CD14-positive monocyte (primary cell): ENCODE results near the gene MAD2L1. TPM values are rescaled to one million over a fixed set of nuclear protein-coding genes. Genes with fewer than 3 reads are reported as not detected.

Experiments used
- DNase-seq, 3 donors: peaks; one replicate each; pipeline ENCODE4 v3.0.0-alpha.2; 2011 to 2022
- H2AFZ ChIP-seq: 2 replicates; pipeline ENCODE4 v1.6.0; 2012; ENCODE audit warnings: mild to moderate bottlenecking, low read depth, low read length, inconsistent platforms; ENCODE audit not compliant: insufficient read depth, poor library complexity, severe bottlenecking
- H3K27ac ChIP-seq, 2 donors: 1 replicate in 1 of 2; 2 replicates in 1 of 2; pipeline ENCODE4 v1.5.1; 2012 to 2013; ENCODE audit warnings: low read length in 2 of 2, control low read depth in 1 of 2, inconsistent platforms in 1 of 2, low read depth in 1 of 2, mild to moderate bottlenecking in 1 of 2
- H3K27me3 ChIP-seq, 2 donors: one replicate each; pipeline versions ENCODE4 v1.6.0 to v1.6.1; 2011 to 2013; ENCODE audit warnings: low read length in 2 of 2; ENCODE audit not compliant: control insufficient read depth in 2 of 2, insufficient read depth in 2 of 2
- H3K36me3 ChIP-seq, 2 donors: replicated peaks in 1 of 2; 1 replicate in 1 of 2; 2 replicates in 1 of 2; pipeline versions ENCODE4 v1.5.1 to v1.6.1; 2012 to 2013; ENCODE audit warnings: low read length in 2 of 2, control low read depth in 1 of 2, inconsistent platforms in 1 of 2, mild to moderate bottlenecking in 1 of 2; ENCODE audit not compliant: insufficient read depth in 2 of 2, control insufficient read depth in 1 of 2
- H3K4me1 ChIP-seq, 2 donors: 1 replicate in 1 of 2; 2 replicates in 1 of 2; pipeline versions ENCODE4 v1.5.1 to v1.6.1; 2012 to 2013; ENCODE audit warnings: low read length in 2 of 2, control low read depth in 1 of 2, inconsistent platforms in 1 of 2, mild to moderate bottlenecking in 1 of 2, moderate library complexity in 1 of 2; ENCODE audit not compliant: insufficient read depth in 2 of 2, control insufficient read depth in 1 of 2
- H3K4me2 ChIP-seq: replicated peaks from 2 replicates; pipeline ENCODE3; 2012; ENCODE audit warnings: low read length, moderate library complexity, mild to moderate bottlenecking; ENCODE audit not compliant: poor library complexity, severe bottlenecking; ENCODE audit errors: extremely low read depth
- H3K4me3 ChIP-seq, 3 experiments: fragments of 200-600 bp in 1 of 3; sonication (generic) in 1 of 3; replicated peaks in 1 of 3; 1 replicate in 2 of 3; 2 replicates in 1 of 3; pipeline ENCODE4 v1.5.1; 2011 to 2013; ENCODE audit warnings: low read length in 3 of 3, mild to moderate bottlenecking in 3 of 3, control low read depth in 2 of 3, low read depth in 2 of 3, inconsistent platforms in 1 of 3, moderate library complexity in 1 of 3
- H3K79me2 ChIP-seq: 2 replicates; pipeline ENCODE4 v1.6.0; 2012; ENCODE audit warnings: mild to moderate bottlenecking, control low read depth, inconsistent platforms, low read length, moderate library complexity; ENCODE audit not compliant: insufficient read depth
- H3K9ac ChIP-seq: 2 replicates; pipeline ENCODE4 v1.6.0; 2017; ENCODE audit warnings: low read length, mild to moderate bottlenecking; ENCODE audit not compliant: insufficient read depth, poor library complexity, severe bottlenecking
- H3K9me3 ChIP-seq, 2 donors: replicated peaks in 1 of 2; 1 replicate in 1 of 2; 2 replicates in 1 of 2; pipeline versions ENCODE4 v1.5.1 to v1.6.1; 2012 to 2013; ENCODE audit warnings: low read length in 2 of 2, control low read depth in 1 of 2; ENCODE audit not compliant: control insufficient read depth in 1 of 2, insufficient read depth in 1 of 2
- H4K20me1 ChIP-seq: 2 replicates; pipeline ENCODE4 v1.6.0; 2012; ENCODE audit warnings: mild to moderate bottlenecking, low read length, control low read depth, moderate library complexity; ENCODE audit not compliant: insufficient read depth
- H3K27ac Mint-ChIP-seq, 7 donors: one replicate each; pipeline ENCODE4 v1.8.0; 2020; ENCODE audit warnings: mild to moderate bottlenecking in 7 of 7, mixed read lengths in 7 of 7, moderate library complexity in 6 of 7, inconsistent platforms in 2 of 7
- H3K27me3 Mint-ChIP-seq, 3 donors: one replicate each; pipeline ENCODE4 v1.8.0; 2021 to 2022; ENCODE audit warnings: low read depth in 3 of 3, mild to moderate bottlenecking in 3 of 3, mixed read lengths in 3 of 3, moderate library complexity in 3 of 3, inconsistent platforms in 1 of 3
- H3K36me3 Mint-ChIP-seq, 2 donors: one replicate each; pipeline ENCODE4 v1.8.0; 2020; ENCODE audit warnings: mixed read lengths in 2 of 2, inconsistent platforms in 1 of 2, mild to moderate bottlenecking in 1 of 2
- H3K4me1 Mint-ChIP-seq: one replicate; pipeline ENCODE4 v1.8.0; 2020; ENCODE audit warnings: mild to moderate bottlenecking, mixed read lengths
- H3K4me3 Mint-ChIP-seq, 2 donors: one replicate each; pipeline ENCODE4 v1.8.0; 2020; ENCODE audit warnings: mild to moderate bottlenecking in 2 of 2, mixed read lengths in 2 of 2, moderate library complexity in 1 of 2
- H3K9me3 Mint-ChIP-seq, 7 donors: one replicate each; pipeline ENCODE4 v1.8.0; 2020 to 2022; ENCODE audit warnings: mixed read lengths in 7 of 7, mild to moderate bottlenecking in 6 of 7, moderate library complexity in 6 of 7, inconsistent platforms in 2 of 7
- WGBS: methylation state at CpG from one replicate; pipeline ENCODE4 v1.1.5; 2013; ENCODE audit warnings: missing lambda C conversion rate; ENCODE audit not compliant: insufficient coverage; 5-methylcytosine and 5-hydroxymethylcytosine counted together
- intact Hi-C, 2 donors: fragments of 100-400 bp; cut with micrococcal nuclease; formaldehyde crosslinking; loops; one replicate each; pipeline versions ENCODE4 v1.15.0 to v1.15.1; 2023
- polyA plus RNA-seq, 3 donors: library from polyadenylated mRNA; depleted of rRNA in 1 of 3; unstranded in 2 of 3; stranded (reverse) in 1 of 3; fragments of 300-500 nt in 2 of 3; fragments of >200 nt in 1 of 3; fragmentation: Illumina TruSeq in 2 of 3; gene quantifications; 1 replicate in 2 of 3; 2 replicates in 1 of 3; pipeline ENCODE4 v1.2.3, GENCODE V29; 2012 to 2021
- TF ChIP-seq, protein P1 (sequence below): fragments of 200-600 bp; IDR thresholded peaks from one replicate; pipeline ENCODE4 v1.8.0; 2022; ENCODE audit warnings: antibody characterized with exemption, mild to moderate bottlenecking

The MAD2L1 gene
- polyA plus RNA-seq, 3 donors: 0.16 to 0.82 (median 0.67) TPM

DNA sequence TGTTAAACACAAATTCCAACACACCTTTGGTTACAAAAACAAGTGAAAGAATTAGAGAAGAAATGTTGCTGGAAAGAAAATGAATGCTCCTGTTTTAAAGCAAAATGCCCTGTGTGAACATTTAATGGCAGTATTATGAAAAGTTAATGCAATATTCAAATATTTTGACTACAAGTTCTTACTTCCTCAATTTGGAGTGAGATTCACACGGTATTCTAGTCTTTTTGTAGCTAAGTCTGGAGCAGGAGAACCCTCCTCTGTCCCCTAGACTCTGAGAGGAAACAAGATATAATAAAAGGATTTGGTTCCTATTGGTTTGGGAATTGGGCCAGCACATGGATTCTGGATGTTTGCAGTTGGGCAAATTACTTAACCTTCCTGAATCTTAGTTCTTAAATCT lies 12.7 kb downstream of the MAD2L1 start:
- H3K9me3 ChIP-seq: no peaks in the 10 kb centered on the region
- H3K4me1 ChIP-seq: peaks cover 20 to 21% of the 10 kb centered on the region in 2 donors
- TF ChIP-seq, protein P1, sequence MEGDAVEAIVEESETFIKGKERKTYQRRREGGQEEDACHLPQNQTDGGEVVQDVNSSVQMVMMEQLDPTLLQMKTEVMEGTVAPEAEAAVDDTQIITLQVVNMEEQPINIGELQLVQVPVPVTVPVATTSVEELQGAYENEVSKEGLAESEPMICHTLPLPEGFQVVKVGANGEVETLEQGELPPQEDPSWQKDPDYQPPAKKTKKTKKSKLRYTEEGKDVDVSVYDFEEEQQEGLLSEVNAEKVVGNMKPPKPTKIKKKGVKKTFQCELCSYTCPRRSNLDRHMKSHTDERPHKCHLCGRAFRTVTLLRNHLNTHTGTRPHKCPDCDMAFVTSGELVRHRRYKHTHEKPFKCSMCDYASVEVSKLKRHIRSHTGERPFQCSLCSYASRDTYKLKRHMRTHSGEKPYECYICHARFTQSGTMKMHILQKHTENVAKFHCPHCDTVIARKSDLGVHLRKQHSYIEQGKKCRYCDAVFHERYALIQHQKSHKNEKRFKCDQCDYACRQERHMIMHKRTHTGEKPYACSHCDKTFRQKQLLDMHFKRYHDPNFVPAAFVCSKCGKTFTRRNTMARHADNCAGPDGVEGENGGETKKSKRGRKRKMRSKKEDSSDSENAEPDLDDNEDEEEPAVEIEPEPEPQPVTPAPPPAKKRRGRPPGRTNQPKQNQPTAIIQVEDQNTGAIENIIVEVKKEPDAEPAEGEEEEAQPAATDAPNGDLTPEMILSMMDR: no peak
- no peak overlapping the region for H3K4me3 Mint-ChIP-seq
- H3K79me2 ChIP-seq: no peaks in the 10 kb centered on the region
- H3K27ac ChIP-seq: peak overlapping the region in 1 of 2 donors; percentile 69
- peaks cover 0 to 2% (median 0%) of the 10 kb centered on the region in 3 donors for H3K27me3 Mint-ChIP-seq
- intact Hi-C loops: no loop called here
- no peak overlapping the region for H3K9ac ChIP-seq
- peak overlapping the region in 5 of 7 donors; percentile 49 to 74 (median 65) for H3K27ac Mint-ChIP-seq
- H3K4me3 ChIP-seq: no peak overlapping the region
- WGBS: no CpG with 5 or more reads among the region's 1 CpG
- H3K9me3 Mint-ChIP-seq: no peaks in the 10 kb centered on the region
- H3K4me1 Mint-ChIP-seq: peaks cover 25% of the 10 kb centered on the region
- peak; percentile 16 to 42 (median 40) for DNase-seq
- H4K20me1 ChIP-seq: no peaks in the 10 kb centered on the region
- H3K4me2 ChIP-seq: no peak overlapping the region
- peak overlapping the region; percentile 57 for H2AFZ ChIP-seq
- peaks cover 0 to 6% of the 10 kb centered on the region in 2 donors for H3K36me3 Mint-ChIP-seq
- H3K36me3 ChIP-seq: peaks cover 3 to 17% of the 10 kb centered on the region in 2 donors
- H3K27me3 ChIP-seq: no peaks in the 10 kb centered on the region

DNA sequence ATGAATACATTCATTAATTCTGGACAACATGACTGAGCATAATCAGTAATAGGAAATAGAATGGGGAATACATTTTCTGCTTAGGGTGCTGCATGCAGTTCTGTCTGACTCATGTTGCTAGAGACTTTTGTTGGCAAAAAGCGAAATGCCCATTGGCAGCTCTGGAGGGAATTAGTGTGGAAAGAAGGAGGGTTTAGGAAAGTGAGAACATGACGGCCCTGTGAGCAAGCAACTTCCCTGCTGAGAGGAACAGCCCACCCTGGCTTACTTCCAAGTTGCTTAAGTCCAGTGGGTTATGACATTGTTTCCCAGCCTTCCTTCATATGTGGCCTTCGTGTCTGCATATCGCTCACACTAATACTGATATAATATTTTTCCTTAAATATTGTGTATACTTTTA lies 13.8 kb downstream of the MAD2L1 start:
- no peaks in the 10 kb centered on the region for H4K20me1 ChIP-seq
- intact Hi-C loops: no loop called here
- Mint-ChIP-seq H3K4me3 (no peak overlapping the region), H3K27me3 (peaks cover 0 to 2% (median 0%) of the 10 kb centered on the region in 3 donors), H3K27ac (peak overlapping the region in 5 of 7 donors; percentile 21 to 74 (median 52)), H3K4me1 (peaks cover 25% of the 10 kb centered on the region), H3K9me3 (no peaks in the 10 kb centered on the region), H3K36me3 (no peaks in the 10 kb centered on the region)
- 0% methylated on average over 1 of the region's 4 CpGs for WGBS
- H3K9me3 ChIP-seq: no peaks in the 10 kb centered on the region
- TF ChIP-seq, protein P1: no peak
- no peaks in the 10 kb centered on the region for H3K27me3 ChIP-seq
- peaks cover under 1 to 9% of the 10 kb centered on the region in 2 donors for H3K36me3 ChIP-seq
- no peaks in the 10 kb centered on the region for H3K79me2 ChIP-seq
- peak overlapping the region; percentile 21 for H3K4me2 ChIP-seq
- no peak overlapping the region for H3K9ac ChIP-seq
- H3K4me1 ChIP-seq: peaks cover 20 to 21% of the 10 kb centered on the region in 2 donors
- H3K27ac ChIP-seq: peak overlapping the region in 1 of 2 donors; percentile 69
- H3K4me3 ChIP-seq: no peak overlapping the region
- H2AFZ ChIP-seq: peak overlapping the region; percentile 31
- DNase-seq: peak; percentile 66 to 89 (median 68)
